GM12865 (cell line): ENCODE results near the gene ZRANB3.

Experiments used
- DNase-seq: peaks from one replicate; pipeline ENCODE4 v3.0.0; 2010; ENCODE audit warnings: low read depth
- H3K4me3 ChIP-seq: 2 replicates; pipeline ENCODE4 v1.5.1; 2011; ENCODE audit warnings: mild to moderate bottlenecking, low read depth, low read length, control low read depth
- TF ChIP-seq, protein P1 (sequence below): IDR thresholded peaks from 2 replicates; pipeline ENCODE4 v1.5.1; 2011; ENCODE audit warnings: low read length, control low read depth, low read depth, inconsistent platforms; ENCODE audit not compliant: insufficient read depth; ENCODE audit errors: missing control alignments

ZRANB3 gene

DNA sequence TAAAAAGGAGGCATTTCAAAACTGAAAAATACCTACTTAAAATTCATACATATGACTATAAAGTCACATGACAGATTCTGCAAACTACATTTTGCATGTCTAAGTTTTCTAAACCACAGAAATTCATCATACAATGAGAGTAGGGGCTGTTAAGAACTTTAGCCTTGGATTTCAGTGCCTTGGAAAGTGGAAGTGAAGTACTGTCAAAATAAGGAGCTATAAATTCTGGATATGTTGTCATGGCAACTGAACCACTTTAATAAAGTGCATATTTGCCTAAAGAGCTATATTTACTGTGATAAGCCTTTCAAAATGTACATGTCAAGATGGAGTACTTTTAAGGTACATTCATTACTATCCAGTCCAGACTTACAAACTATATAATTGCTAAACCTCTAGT is 251.8 kb downstream of the ZRANB3 start:
- H3K4me3 ChIP-seq, result no peak overlapping the region
- DNase-seq, result no peak
- TF ChIP-seq, protein P1, sequence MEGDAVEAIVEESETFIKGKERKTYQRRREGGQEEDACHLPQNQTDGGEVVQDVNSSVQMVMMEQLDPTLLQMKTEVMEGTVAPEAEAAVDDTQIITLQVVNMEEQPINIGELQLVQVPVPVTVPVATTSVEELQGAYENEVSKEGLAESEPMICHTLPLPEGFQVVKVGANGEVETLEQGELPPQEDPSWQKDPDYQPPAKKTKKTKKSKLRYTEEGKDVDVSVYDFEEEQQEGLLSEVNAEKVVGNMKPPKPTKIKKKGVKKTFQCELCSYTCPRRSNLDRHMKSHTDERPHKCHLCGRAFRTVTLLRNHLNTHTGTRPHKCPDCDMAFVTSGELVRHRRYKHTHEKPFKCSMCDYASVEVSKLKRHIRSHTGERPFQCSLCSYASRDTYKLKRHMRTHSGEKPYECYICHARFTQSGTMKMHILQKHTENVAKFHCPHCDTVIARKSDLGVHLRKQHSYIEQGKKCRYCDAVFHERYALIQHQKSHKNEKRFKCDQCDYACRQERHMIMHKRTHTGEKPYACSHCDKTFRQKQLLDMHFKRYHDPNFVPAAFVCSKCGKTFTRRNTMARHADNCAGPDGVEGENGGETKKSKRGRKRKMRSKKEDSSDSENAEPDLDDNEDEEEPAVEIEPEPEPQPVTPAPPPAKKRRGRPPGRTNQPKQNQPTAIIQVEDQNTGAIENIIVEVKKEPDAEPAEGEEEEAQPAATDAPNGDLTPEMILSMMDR, result no peak

DNA sequence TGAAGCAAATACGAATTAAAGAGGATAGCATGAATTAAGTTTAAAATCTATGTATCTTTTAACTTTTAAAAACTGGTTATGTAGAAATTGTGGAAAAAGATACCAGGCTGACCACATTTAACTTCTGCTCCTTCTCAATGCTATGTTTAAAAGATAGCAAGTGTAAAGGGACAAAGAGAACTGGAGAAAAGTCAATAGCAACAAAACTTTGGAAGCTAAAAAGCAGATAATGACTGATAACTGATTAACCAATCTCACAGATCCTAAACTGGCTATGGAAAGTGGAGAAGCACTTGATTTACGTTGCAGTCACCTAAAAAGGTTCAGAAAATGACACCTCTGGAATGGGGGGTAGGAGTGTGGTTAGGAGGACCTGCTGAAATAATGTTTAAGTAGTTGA is 254.5 kb downstream of the ZRANB3 start:
- no peak for DNase-seq
- TF ChIP-seq, protein P1, result no peak
- no peak overlapping the region for H3K4me3 ChIP-seq

DNA sequence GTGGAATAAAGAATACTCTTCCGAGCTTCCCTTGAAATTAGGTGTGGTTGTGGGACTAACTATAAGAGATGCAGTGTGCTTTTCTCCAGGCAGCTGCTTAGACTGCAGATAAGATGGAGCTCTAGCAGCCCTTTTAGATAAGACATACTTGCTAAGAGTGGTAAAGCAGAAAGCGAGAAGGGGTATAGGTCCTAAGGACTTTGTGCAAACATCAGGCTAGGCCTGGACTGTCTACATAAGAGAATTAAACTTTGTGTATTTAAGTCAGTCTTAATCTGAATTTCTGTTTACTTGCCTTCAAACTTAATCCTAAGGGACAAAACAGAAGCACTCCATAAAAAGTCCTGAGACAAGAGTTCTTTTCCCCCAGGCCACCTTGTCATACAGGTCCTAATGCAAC is 260.0 kb downstream of the ZRANB3 start:
- TF ChIP-seq, protein P1, result no peak
- no peak overlapping the region for H3K4me3 ChIP-seq
- no peak for DNase-seq

DNA sequence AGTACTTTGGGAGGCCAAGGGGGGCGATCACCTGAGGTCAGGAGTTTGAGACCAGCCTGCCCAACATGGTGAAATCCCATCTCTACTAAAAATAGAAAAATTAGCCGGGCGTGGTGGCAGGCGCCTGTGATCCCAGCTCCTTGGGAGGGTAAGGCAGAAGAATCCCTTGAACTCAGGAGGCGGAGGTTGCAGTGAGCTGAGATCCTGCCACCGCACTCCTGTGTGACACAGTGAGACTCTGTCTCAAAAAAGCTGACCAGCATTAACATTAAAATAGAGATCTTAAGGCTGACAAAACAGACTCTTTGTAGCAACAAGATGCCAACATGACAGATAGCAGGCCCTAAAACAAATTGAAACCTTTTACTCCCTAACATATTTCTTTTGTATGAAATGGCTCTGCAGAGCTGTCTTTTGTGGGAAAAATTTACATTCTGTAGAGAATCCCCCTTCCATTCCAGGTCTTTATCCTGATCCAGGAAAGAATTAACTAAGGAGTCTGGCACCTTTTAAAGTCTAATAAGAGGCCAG is 265.0 kb downstream of the ZRANB3 start:
- DNase-seq, result no peak
- TF ChIP-seq, protein P1, result no peak
- no peak overlapping the region for H3K4me3 ChIP-seq

DNA sequence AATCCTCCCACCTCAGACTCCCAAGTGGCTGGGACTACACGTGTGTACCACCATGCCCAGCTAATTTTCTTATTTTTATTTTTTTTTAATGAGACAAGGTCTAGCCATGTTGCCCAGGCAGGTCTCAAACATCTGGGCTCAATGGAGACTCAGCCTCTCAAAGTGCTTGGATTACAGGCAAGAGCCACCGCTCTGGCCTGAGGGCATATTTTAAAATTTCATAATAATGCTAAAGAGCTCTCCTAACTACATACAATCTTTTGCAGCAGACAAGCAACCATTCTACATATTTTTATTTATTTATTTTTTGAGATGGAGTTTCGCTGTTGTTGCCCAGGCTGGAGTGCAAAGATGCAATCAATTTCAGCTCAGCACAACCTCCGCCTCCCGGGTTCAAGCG is 271.9 kb downstream of the ZRANB3 start:
- TF ChIP-seq, protein P1, result no peak
- DNase-seq, result no peak
- no peak overlapping the region for H3K4me3 ChIP-seq

DNA sequence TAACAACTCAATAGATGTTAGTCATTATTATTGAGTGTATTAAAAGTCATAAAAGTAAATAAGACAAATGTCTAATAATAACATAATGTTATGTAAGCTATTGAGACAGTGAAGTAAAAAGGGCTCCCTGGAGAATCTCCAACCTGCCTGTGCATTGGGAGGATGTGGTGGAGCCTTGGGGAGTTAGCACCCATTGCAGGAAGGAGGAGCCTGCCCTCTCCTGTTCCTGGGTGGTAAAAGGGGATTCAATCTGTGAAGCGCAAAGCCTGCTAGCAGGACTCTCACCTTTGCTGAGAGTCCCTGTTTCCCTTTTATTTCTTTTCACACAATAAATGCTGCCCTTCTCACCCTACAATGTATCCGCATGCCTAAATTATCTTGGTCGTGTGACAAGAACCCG is 272.8 kb downstream of the ZRANB3 start:
- TF ChIP-seq, protein P1, result no peak
- no peak for DNase-seq
- H3K4me3 ChIP-seq, result no peak overlapping the region

DNA sequence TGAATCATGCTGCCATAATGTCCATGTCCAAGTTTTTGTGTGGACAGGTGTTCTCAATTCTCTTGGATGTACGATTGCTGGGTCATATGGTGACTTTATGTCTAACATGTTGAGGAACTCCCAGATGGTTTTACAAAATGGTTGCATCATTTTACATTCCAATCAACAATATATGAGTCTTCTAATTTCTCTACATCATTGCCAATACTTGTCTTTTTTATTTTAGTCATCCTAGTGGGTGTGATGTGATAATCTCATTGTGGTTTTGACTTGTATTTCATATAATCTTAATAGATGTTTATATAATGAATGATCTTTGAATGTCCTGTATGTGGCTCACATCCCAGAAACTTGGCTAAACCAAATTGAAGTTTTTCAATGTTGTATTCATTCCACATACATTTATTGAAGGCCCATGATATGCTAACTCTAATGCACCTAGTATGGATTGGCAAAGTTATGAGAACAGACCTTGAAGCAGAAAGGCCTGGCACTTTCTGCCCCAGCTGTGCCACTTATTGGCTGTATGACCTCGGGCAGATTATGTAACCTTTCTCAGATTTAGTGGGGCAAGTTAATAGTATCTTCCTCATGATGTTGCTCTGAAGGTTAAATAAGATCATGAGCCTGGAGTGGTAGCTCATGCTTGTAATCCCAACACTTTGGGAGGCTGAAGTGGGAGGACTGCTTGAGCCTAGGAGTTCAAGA is 273.5 kb downstream of the ZRANB3 start:
- TF ChIP-seq, protein P1, result no peak
- DNase-seq, result no peak
- no peak overlapping the region for H3K4me3 ChIP-seq
